ENCODE measurements around the gene M1AP.

- TF ChIP-seq POLR2A (IDR thresholded peaks at IDR 0.05) (no peak), CTCF (IDR thresholded peaks at IDR 0.05) (no peak)
These were observed 89.6 kb downstream of the M1AP start for GRCh38 chr2:74558284-74559230.
